ENCODE measurements around the gene UNC45B. TPM values are rescaled to one million over a fixed set of nuclear protein-coding genes. Genes with fewer than 3 reads are reported as not detected.
"Not testable (repeated sequence)": the region's sequence is repeated elsewhere in the genome, so short reads cannot be mapped to it uniquely, and the experiment has no call there.

UNC45B gene
- total RNA-seq, 4 donors from 2014 or later, result not detected

DNA sequence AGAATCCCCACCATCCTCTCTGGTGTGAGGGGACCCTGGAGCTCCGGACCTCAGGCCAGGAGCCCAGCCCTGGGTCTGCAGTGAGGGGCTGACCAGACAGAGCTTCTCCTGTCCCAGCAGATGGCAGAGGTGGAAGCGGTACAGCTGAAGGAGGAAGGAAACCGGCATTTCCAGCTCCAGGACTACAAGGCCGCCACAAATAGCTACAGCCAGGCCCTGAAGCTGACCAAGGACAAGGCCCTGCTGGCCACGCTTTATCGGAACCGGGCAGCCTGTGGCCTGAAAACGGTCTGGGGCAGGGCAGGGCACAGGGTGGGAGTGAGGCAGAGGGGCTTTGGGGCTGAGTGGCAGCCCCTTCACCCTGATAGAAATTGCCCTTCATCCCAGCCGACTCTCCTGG is 527 bp downstream of the UNC45B start:
- no peaks in the 10 kb centered on the region for H3K4me1 ChIP-seq
- no peaks in the 10 kb centered on the region for H3K27me3 ChIP-seq
- DNase-seq, result no peak
- no peaks in the 10 kb centered on the region for H3K36me3 ChIP-seq
- TF ChIP-seq POLR2A (IDR thresholded peaks at IDR 0.05), result no peak
- no peak for TF ChIP-seq CTCF (IDR thresholded peaks at IDR 0.05)
- H3K4me3 ChIP-seq, result no peak overlapping the region
- no peaks in the 10 kb centered on the region for H3K9me3 ChIP-seq
- H3K27ac ChIP-seq, result no peak overlapping the region

DNA sequence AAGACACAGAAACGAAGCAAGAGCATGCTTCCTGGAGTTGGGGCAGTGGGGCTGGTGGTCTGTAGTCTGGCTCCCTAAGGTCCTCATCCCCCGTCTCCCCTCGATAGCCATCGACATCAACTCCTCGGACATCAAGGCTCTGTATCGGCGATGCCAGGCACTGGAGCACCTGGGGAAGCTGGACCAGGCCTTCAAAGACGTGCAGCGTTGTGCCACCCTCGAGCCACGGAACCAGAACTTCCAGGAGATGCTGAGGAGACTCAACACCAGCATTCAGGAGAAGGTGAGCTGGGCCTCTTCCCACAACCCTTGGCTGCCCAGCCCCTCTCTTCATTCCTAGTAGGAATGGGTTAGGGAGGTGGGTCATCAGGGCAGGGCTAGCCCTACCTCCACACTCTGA is 2.3 kb downstream of the UNC45B start:
- Histone ChIP-seq H3K4me3 (no peak overlapping the region), H3K27me3 (no peaks in the 10 kb centered on the region), H3K27ac (no peak overlapping the region), H3K36me3 (no peaks in the 10 kb centered on the region), H3K4me1 (no peaks in the 10 kb centered on the region), H3K9me3 (no peaks in the 10 kb centered on the region)
- no peak for DNase-seq
- TF ChIP-seq CTCF (IDR thresholded peaks at IDR 0.05), result no peak
- TF ChIP-seq POLR2A (IDR thresholded peaks at IDR 0.05), result no peak

- not testable (repeated sequence) for H3K9me3 ChIP-seq, H3K27me3 ChIP-seq, H3K36me3 ChIP-seq, H3K4me1 ChIP-seq, DNase-seq, H3K4me3 ChIP-seq, H3K27ac ChIP-seq
Observed at GRCh38 chr17:35151080-35151479, 3.5 kb downstream of the UNC45B start.

DNA sequence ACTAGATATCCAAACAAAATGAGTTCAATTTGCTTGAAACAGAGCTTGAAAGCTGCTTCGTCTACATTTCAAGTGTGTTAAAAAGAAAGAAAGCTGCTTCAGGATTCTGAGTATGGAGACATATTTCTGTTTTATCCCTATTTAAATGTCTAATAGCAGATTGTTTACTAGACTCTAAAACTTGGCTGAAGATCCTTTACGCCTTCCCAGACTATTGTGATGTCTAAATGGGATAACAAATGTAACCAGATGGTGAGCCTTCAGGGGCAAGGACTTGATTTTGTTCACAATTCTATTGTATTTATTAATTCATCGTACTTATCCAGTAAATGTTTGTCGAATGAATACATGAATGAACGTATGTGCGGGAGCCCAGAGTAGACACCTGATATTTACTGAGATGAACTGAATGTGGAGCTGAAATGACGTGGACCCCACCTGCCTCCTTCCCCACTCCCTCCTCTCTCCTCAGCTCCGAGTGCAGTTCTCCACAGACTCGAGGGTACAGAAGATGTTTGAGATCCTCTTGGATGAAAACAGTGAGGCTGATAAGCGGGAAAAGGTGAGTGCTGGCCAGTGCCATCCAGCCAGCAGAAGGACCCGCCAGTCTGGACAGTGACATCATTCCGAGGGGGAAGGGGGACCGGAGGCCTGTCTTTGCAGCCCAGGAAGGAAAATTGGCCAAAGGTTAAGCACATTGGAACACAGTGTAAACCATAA is 5.0 kb downstream of the UNC45B start:
- Histone ChIP-seq H3K4me3 (no peak overlapping the region), H3K27me3 (no peaks in the 10 kb centered on the region), H3K36me3 (no peaks in the 10 kb centered on the region), H3K9me3 (no peaks in the 10 kb centered on the region), H3K27ac (no peak overlapping the region), H3K4me1 (no peaks in the 10 kb centered on the region)
- no peak for TF ChIP-seq CTCF (IDR thresholded peaks at IDR 0.05)
- TF ChIP-seq POLR2A (IDR thresholded peaks at IDR 0.05), result no peak
- no peak for DNase-seq

DNA sequence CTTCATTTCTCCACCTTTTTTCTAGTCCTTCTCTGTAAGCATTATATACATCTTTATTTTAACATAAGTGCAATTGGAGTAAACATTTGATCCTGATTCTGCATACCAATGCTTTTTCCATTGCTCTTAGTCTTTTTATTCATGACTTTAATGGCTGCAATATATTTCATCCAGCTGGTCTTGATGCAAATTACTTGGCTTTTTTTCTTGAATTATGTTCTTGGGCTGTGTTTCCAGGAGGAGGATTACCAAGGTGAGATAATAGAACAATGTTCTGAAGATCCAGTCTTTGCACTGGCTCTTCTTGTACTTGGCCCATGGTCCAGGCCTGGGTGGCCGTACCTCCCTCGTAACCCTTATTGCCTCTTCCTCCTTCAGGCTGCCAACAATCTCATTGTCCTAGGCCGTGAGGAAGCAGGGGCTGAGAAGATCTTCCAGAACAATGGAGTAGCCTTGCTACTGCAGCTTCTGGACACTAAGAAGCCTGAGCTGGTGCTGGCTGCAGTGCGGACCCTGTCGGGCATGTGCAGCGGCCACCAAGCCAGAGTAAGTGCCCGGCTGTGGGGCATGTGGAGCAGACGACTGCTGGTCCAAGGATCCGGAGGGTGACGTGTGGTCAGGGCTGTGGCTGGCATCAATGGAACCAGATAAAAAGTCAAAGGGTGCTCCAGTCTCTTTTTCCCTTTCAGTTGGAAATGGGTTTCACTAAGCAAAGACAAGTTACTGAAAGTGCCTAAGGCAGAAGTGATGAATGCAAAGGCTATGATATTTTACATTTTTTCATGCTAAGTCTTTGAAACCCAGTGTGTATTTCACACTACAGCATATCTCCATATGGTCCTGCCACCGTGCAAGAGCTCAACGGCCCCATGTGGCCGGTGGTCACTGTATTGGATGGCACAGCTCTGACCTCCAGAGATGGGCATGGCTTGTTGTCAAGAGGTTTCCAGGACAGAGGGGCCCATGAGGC is 6.9 kb downstream of the UNC45B start:
- Histone ChIP-seq H3K27ac (no peak overlapping the region), H3K4me3 (no peak overlapping the region), H3K27me3 (no peaks in the 10 kb centered on the region), H3K4me1 (no peaks in the 10 kb centered on the region), H3K9me3 (no peaks in the 10 kb centered on the region), H3K36me3 (no peaks in the 10 kb centered on the region)
- no peak for DNase-seq
- no peak for TF ChIP-seq POLR2A (IDR thresholded peaks at IDR 0.05)

GRCh38 chr17:35155246-35155645 is 7.6 kb downstream of the UNC45B start:
- Histone ChIP-seq H3K4me3 (no peak overlapping the region), H3K27me3 (no peaks in the 10 kb centered on the region), H3K4me1 (no peaks in the 10 kb centered on the region), H3K9me3 (no peaks in the 10 kb centered on the region), H3K36me3 (no peaks in the 10 kb centered on the region), H3K27ac (no peak overlapping the region)
- no peak for DNase-seq
- TF ChIP-seq POLR2A (IDR thresholded peaks at IDR 0.05), result no peak
- no peak for TF ChIP-seq CTCF (IDR thresholded peaks at IDR 0.05)

Data from Peyer's patch (tissue), 4 donors.